ENCODE data around the gene MCF2L. TPM values are rescaled to one million over a fixed set of nuclear protein-coding genes. Genes with fewer than 3 reads are reported as not detected.
A peak's percentile ranks its signal among the peaks of the same experiment; 100 is the strongest.
"Not testable (repeated sequence)": the region's sequence is repeated elsewhere in the genome, so short reads cannot be mapped to it uniquely, and the experiment has no call there.

The MCF2L gene
- total RNA-seq, 1 donor from 2014 or later, result not detected

DNA sequence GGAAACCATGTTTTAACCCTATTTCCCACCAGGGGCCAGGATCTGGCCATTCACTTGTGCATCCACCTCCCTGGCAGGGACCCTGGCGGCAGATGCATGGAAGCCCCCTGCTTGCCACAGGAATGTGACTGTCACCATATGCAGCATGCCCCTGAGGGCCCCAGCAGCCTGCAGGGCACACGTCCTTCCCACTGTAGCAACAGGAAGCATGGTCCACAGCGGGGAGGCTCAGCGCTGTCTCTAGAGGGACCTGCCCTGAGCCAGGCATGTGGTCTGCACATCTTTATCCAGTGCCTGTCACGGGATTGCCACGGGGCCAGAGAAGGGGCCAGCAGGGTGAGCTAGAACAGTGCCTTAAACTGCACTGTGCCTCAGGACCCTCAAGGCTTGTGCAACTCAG lies 34.9 kb upstream of the MCF2L start:
- Mint-ChIP-seq H3K4me1 (ENCODE audit: low read depth) (no peaks in the 10 kb centered on the region), H3K4me3 (no peak overlapping the region), H3K27ac (no peak overlapping the region), H3K27me3 (ENCODE audit: insufficient read depth) (peaks cover 16% of the 10 kb centered on the region), H3K9me3 (no peaks in the 10 kb centered on the region), H3K36me3 (ENCODE audit: low read depth) (no peaks in the 10 kb centered on the region)
- DNase-seq (ENCODE audit: low spot score), result no peak
- intact Hi-C loops (cut with micrococcal nuclease), result no loop called here

DNA sequence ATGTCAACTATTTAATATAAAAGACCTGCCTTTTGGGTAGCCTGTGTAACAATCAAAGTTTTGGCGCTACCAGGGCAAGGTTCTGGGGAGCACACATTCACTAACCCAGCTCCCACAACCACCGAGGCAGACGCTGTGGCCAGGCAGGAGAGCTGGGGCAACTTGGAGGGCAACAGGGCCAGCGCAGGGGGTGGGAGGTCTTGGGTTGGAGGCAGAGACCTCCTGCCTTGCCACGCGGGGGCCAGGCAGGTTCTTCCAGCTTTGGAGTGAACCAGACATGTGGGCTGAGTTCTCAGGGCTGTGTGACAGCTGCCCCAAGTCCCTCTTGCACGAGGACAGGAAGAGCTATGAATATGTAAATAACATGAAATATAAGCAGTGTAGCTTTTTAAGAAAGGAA lies 30.3 kb upstream of the MCF2L start:
- Mint-ChIP-seq H3K27ac (no peak overlapping the region), H3K4me3 (no peak overlapping the region)
- intact Hi-C loops (cut with micrococcal nuclease), result no loop called here

DNA sequence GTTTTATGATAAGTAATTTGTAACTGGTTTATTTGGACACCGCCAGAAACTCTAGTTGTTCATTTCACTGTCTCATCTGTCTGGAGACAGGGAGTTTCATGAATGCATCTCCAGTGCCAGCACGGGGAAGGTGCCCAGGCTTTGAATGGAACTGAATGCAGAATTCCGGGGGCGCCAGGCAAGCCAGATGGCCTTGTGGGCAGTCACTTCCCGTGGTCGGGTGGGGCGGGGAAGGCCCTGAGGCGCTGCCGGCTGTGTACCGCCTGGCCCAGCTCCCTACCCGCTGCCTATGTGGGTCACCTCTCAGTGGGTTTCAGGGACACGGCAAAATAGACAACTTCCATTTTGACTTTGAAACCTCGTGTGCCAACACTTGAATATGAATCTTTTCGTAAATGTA lies 28.8 kb upstream of the MCF2L start:
- Mint-ChIP-seq H3K4me3 (no peak overlapping the region), H3K27me3 (ENCODE audit: insufficient read depth) (peaks cover 21% of the 10 kb centered on the region), H3K27ac (no peak overlapping the region), H3K9me3 (no peaks in the 10 kb centered on the region), H3K36me3 (ENCODE audit: low read depth) (peaks cover 1% of the 10 kb centered on the region), H3K4me1 (ENCODE audit: low read depth) (peaks cover 8% of the 10 kb centered on the region)
- intact Hi-C loops (cut with micrococcal nuclease), result loop anchor here (10.0 kb wide), 2 partner anchors 175 to 645 kb away; partner anchors contain the start of gene TFDP1
- no peak for DNase-seq (ENCODE audit: low spot score)

More for the DNA sequence above, 30.3 kb upstream of the MCF2L start:
- DNase-seq (ENCODE audit: low spot score), result no peak
- Mint-ChIP-seq H3K36me3 (ENCODE audit: low read depth) (peaks cover 1% of the 10 kb centered on the region), H3K4me1 (ENCODE audit: low read depth) (peaks cover 8% of the 10 kb centered on the region), H3K9me3 (no peaks in the 10 kb centered on the region), H3K27me3 (ENCODE audit: insufficient read depth) (peaks cover 14% of the 10 kb centered on the region)

DNA sequence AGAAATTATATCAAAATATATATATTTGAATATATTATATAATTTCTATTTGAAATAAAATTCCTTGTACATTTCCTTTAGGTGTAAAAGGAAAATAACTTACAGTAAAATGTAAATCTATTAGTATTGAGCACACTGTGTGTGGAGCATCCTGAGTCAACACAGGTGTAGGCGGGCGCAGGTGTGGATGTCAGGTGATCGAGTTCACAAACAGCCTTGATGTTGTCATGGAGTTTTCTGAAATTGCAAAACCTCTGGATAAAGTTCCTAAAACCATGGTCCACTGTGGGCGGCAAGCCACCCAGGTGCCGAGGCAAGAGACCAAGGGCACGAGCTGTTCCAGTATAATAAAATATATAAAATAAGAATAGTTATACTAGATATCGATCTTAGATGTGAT lies 27.7 kb upstream of the MCF2L start:
- peaks cover 28% of the 10 kb centered on the region for H3K27me3 Mint-ChIP-seq (ENCODE audit: insufficient read depth)
- no peak for DNase-seq (ENCODE audit: low spot score)
- H3K9me3 Mint-ChIP-seq, result no peaks in the 10 kb centered on the region
- no peak overlapping the region for H3K4me3 Mint-ChIP-seq
- intact Hi-C loops (cut with micrococcal nuclease), result loop anchor here (10.0 kb wide), 2 partner anchors 173 to 643 kb away; partner anchors contain the start of gene TFDP1
- peaks cover 1% of the 10 kb centered on the region for H3K36me3 Mint-ChIP-seq (ENCODE audit: low read depth)
- peaks cover 8% of the 10 kb centered on the region for H3K4me1 Mint-ChIP-seq (ENCODE audit: low read depth)
- H3K27ac Mint-ChIP-seq, result no peak overlapping the region

DNA sequence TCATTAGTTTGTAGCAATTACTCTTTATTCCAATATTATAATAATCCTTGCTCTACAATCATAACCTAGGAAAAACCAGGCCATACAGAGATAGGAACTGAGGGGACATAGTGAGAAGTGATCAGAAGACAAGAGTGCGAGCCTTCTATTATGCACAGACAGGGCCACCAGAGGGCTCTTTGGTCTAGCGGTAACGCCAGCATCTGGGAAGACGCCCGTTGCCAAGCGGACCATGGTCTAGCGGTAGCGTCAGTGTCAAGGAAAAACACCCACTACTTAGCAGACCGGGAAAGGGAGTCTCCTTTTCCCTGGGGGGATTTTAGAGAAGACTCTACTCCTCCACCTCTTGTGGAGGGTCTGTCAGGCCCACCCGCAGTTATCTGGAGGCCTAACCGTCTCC lies 27.2 kb upstream of the MCF2L start:
- H3K9me3 Mint-ChIP-seq; H3K27ac Mint-ChIP-seq; DNase-seq (ENCODE audit: low spot score); H3K4me1 Mint-ChIP-seq (ENCODE audit: low read depth); H3K4me3 Mint-ChIP-seq; H3K36me3 Mint-ChIP-seq (ENCODE audit: low read depth): not testable (repeated sequence)
- peaks cover 30% of the 10 kb centered on the region for H3K27me3 Mint-ChIP-seq (ENCODE audit: insufficient read depth)
- intact Hi-C loops (cut with micrococcal nuclease), result loop anchor here (1.0 to 10.0 kb wide), 8 partner anchors 88 to 643 kb away; partner anchors contain the start of genes CUL4A, DCUN1D2, LAMP1 and PCID2

DNA sequence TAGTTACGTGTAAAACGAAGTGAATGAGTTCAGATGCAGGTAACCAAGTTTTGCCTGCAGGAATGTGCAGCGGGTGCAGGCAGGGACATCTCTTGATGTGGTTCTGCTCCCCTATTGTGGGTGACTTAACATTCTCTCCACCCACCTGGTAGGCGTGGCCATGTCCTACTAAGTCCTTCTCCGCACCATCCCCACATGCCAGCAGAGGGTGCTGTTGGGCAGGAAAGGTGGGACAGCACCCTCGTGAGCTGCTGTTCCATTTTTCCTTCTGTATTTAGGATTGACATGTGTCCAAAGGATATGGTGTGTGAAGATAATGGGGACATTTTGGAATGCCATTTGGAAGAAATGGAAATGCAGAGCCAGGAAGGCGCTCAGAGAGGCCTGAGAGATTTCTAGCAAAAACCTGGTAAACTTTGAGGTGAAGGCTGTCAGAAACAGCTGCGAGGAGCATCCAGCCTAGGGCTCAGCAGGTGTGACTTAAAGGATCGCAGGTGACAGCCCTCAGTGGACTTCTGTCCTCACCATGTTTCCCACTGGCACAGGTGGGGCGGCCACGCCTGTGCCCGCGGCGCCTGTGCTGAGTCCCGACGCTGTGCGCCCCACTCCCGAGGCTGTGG lies 26.2 kb upstream of the MCF2L start:
- H3K36me3 Mint-ChIP-seq (ENCODE audit: low read depth), result peaks cover 1% of the 10 kb centered on the region
- H3K27ac Mint-ChIP-seq, result peak overlapping the region; percentile 60
- peaks cover 8% of the 10 kb centered on the region for H3K4me1 Mint-ChIP-seq (ENCODE audit: low read depth)
- no peaks in the 10 kb centered on the region for H3K9me3 Mint-ChIP-seq
- peak; percentile 89 for DNase-seq (ENCODE audit: low spot score)
- intact Hi-C loops (cut with micrococcal nuclease), result loop anchor here (1.0 to 10.0 kb wide), 8 partner anchors 87 to 642 kb away; partner anchors contain the start of genes CUL4A, DCUN1D2, LAMP1 and PCID2
- peak overlapping the region; percentile 93 for H3K4me3 Mint-ChIP-seq
- H3K27me3 Mint-ChIP-seq (ENCODE audit: insufficient read depth), result peaks cover 34% of the 10 kb centered on the region

DNA sequence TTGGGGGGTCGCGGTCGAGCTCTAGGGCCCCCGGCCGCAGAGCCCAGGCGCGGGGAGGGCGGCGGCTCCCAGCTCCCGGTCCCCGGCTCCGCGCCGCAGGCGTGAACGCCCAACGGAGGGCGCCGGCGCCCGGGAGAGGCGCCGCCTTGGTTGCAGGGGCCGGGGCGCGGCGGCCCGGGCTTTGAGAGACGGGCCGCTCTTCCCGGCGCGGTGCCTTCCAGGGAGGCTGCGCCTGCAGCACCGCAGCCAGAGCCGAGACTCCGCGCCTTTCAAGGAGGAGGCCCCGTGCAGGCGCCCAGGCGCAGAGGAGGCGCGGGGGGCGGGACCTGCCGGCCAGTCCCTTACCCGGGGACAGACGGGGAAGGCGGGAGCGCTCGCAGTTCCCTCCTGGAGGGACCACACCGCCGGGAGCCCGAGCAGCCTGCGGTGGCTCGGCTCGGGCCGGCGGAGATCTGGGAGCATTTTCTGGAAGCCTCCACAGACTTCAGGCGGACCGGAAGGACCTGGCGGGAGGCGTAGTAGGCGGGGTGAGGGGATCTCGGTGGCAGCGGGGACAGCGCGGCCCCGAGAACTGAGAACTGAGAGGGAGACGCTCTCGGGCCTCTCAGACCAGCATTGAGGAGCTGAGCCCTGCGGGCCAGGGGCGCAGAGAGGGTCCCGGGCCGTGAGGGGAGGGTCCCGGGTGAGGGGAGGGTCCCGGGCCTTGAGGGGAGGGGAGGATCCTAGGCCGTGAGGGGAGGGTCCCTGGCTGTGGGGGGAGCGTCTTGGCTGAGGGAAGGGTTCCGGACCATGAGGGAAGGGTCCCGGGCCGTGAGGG lies 25.5 kb upstream of the MCF2L start:
- peaks cover 37% of the 10 kb centered on the region for H3K27me3 Mint-ChIP-seq (ENCODE audit: insufficient read depth)
- no peak overlapping the region for H3K27ac Mint-ChIP-seq
- no peaks in the 10 kb centered on the region for H3K9me3 Mint-ChIP-seq
- H3K36me3 Mint-ChIP-seq (ENCODE audit: low read depth), result peaks cover 1% of the 10 kb centered on the region
- peak; percentile 5 for DNase-seq (ENCODE audit: low spot score)
- intact Hi-C loops (cut with micrococcal nuclease), result loop anchor here (2.0 to 10.0 kb wide), 5 partner anchors 171 to 641 kb away; partner anchors contain the start of genes CUL4A, LAMP1, PCID2 and TFDP1
- H3K4me3 Mint-ChIP-seq, result peak overlapping the region; percentile 45
- H3K4me1 Mint-ChIP-seq (ENCODE audit: low read depth), result peaks cover 8% of the 10 kb centered on the region

DNA sequence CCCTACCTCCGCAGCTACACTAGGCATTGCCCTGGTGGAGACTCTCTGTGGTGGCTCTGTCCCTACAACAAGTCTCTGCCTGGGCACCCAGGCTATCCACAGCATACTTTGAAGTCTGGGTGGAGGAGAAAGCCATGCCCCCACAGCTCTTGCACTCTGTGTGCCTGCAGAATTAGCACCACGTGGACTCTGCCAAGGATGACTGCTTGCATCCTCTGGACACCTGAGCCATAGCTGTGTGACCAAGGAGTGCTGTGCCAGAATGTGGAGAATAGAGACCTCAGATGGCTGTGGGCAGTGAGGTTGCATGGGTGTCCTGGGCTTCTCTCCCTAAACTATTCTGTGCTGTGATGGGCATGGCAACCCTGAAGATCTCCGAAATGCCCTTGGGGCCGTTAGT lies 21.2 kb upstream of the MCF2L start:
- Mint-ChIP-seq H3K4me1 (ENCODE audit: low read depth) (peaks cover 2% of the 10 kb centered on the region), H3K4me3 (no peak overlapping the region), H3K9me3 (no peaks in the 10 kb centered on the region), H3K27me3 (ENCODE audit: insufficient read depth) (peaks cover 40% of the 10 kb centered on the region), H3K27ac (no peak overlapping the region), H3K36me3 (ENCODE audit: low read depth) (peaks cover under 1% of the 10 kb centered on the region)
- no peak for DNase-seq (ENCODE audit: low spot score)
- intact Hi-C loops (cut with micrococcal nuclease), result loop anchor here (10.0 kb wide), 2 partner anchors 167 to 637 kb away; partner anchors contain the start of gene TFDP1

DNA sequence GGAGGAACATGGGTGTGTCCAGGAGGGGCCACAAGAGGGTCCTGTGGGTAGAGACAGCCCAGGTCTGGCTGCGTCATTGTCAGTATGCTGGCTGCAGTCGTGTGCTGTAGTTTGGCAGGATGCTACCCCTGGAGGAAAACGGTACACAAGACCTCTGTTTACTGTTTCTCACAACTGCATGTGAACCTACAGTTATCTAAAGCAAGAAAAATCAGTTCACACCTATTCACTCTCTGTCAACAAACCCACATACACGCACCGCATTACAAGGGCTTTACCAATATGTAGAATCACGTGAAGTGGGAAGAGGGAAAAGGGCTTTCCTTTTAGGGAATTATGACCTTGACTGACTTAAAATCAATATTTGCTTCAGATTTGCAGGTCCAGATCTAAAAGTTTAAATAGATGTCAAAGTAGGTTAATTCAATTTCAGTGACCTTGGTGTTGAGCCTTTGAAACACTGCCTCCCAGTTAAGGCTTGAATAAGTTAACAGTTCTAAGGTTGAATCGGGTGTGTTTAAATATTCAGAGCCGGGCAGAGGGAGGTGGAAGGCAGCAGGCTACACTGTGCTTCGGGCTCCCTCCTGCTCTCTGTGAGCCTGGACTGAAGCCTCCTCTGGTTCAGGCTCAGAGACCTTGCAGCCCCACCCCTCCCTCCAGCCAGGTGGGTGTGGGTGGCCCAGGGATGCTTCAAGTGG lies 17.2 kb upstream of the MCF2L start:
- no peak for DNase-seq (ENCODE audit: low spot score)
- Mint-ChIP-seq H3K27ac (no peak overlapping the region), H3K27me3 (ENCODE audit: insufficient read depth) (peaks cover 22% of the 10 kb centered on the region), H3K4me3 (no peak overlapping the region), H3K9me3 (no peaks in the 10 kb centered on the region), H3K36me3 (ENCODE audit: low read depth) (no peaks in the 10 kb centered on the region), H3K4me1 (ENCODE audit: low read depth) (no peaks in the 10 kb centered on the region)
- intact Hi-C loops (cut with micrococcal nuclease), result no loop called here

DNA sequence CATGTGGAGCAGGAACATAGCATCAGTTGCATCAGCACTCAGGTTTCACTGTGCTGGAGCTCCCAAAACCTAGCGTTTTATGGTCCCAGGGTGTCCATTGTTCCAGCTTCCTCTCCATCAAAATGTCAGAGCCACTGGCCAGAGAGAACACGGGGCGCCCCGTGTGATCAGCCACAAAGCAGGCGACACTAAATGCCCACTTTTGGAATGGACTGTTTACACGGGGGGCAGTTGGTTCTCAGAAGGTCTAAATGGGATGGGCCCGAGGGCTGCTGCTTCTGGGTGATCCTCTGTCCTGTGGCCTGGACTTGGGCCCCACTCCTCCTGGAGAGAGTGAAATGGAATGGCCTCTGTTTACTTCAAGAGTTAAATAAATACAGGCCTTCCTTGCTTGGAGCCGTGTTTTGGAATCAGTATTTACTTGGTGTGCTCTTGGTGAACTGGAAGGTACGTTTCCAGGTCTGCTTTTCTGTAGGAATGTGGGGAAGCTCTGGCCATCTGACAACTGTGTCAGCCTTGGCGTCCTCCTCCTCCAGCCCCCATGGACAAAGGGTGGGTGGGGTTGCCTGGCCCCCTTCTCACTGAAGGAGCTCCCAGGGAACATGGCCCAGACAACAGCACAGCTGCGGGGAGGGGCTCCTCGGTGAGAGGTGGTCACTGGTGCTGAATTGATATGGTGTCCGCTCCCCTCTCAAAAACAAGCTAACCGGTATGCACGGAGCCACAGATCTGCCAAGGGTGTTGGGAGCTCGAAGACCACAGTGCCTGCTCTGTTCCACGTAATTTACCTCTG lies 16.1 kb upstream of the MCF2L start:
- Mint-ChIP-seq H3K9me3 (no peaks in the 10 kb centered on the region), H3K27ac (no peak overlapping the region), H3K4me3 (no peak overlapping the region), H3K4me1 (ENCODE audit: low read depth) (no peaks in the 10 kb centered on the region), H3K27me3 (ENCODE audit: insufficient read depth) (peaks cover 16% of the 10 kb centered on the region), H3K36me3 (ENCODE audit: low read depth) (no peaks in the 10 kb centered on the region)
- no peak for DNase-seq (ENCODE audit: low spot score)
- intact Hi-C loops (cut with micrococcal nuclease), result no loop called here

DNA sequence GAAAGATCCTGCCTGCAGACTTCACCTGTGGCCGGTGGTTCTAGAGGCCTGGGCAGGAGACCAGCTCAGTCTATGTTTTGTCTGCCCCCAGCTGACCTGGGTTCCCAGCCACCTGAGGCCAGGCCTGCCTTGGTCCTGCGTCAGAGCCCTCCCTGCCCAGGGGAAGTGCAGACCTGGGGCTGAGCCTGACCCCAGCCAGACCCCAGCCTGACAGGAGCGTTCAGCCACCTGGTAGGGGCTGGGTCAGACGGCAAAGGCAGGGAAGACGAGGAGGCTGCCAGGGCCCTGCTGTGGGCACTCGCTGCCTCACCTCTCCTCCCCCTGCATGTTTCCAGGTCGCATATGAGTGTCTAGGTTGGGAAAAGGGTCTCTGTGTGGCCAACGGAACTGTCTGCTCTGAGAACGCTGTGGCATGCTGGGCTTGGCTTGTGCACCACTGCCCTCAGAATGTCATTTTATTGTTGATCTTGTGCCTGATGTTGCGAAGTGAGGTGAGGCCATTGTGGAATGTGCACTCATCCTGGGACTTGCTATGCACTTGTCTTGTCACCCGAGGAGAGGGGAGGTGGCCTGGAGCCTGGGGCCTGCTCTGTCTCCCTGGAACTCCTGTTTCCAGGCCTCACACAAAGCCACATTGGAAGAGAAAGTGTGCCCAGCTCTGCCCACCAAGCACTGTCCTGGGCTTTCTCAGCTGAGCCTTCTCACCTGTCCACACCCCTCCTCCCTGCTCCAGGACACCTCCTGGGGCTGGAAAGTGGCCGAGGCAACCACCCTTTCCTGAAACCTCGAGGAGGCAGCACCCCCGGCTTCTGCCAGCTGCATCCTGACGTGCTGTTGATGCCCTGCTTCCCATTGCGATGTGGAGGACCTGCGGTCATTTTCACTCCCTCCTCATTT lies 15.2 kb upstream of the MCF2L start:
- Mint-ChIP-seq H3K27ac (no peak overlapping the region), H3K4me3 (no peak overlapping the region)

More for the DNA sequence above, 15.2 kb upstream of the MCF2L start:
- peaks cover 15% of the 10 kb centered on the region for H3K27me3 Mint-ChIP-seq (ENCODE audit: insufficient read depth)
- no peaks in the 10 kb centered on the region for H3K9me3 Mint-ChIP-seq
- no peaks in the 10 kb centered on the region for H3K4me1 Mint-ChIP-seq (ENCODE audit: low read depth)
- DNase-seq (ENCODE audit: low spot score), result no peak
- no peaks in the 10 kb centered on the region for H3K36me3 Mint-ChIP-seq (ENCODE audit: low read depth)
- intact Hi-C loops (cut with micrococcal nuclease), result no loop called here
